ENCODE data around the gene OR51V1.

GRCh38 chr11:5224538-5225479 is 24.3 kb upstream of the OR51V1 start:
- no peak for TF ChIP-seq CTCF (IDR thresholded peaks at IDR 0.05; ENCODE audit: low read length)
- no peak for TF ChIP-seq EZH2 (IDR thresholded peaks at IDR 0.05; ENCODE audit: borderline replicate concordance, low read length)
